ENCODE measurements around the gene CAGE1.

Gene CAGE1

GRCh38 chr6:7282097-7282906, 107.2 kb downstream of the CAGE1 start:
- Histone ChIP-seq H3K9me3 (ENCODE audit: control insufficient read depth, insufficient read depth, low read depth, low read length) (no peaks in the 10 kb centered on the region), H3K9ac (ENCODE audit: low read length) (no peak overlapping the region), H3K36me3 (ENCODE audit: control insufficient read depth, insufficient read depth, low read length) (peaks cover 31% of the 10 kb centered on the region), H3K27me3 (ENCODE audit: control insufficient read depth, insufficient read depth, low read length) (no peaks in the 10 kb centered on the region), H3K4me3 (ENCODE audit: low read depth, low read length) (no peak overlapping the region), H3K4me1 (ENCODE audit: control insufficient read depth, insufficient read depth, low read length) (no peaks in the 10 kb centered on the region), H3K27ac (ENCODE audit: low read depth, low read length) (no peak overlapping the region)
